Loucy (cell line): Measurements from ENCODE around the gene PIP5K1C.

ENCODE experiments used
- EZH2phosphoT487 ChIP-seq: fragments of 200-600 bp; IDR thresholded peaks from 2 replicates; pipeline ENCODE4 v1.6.1; 2018; ENCODE audit warnings: antibody characterized with exemption, mild to moderate bottlenecking, moderate library complexity, borderline replicate concordance
- TF ChIP-seq, protein P1 (sequence below): fragments of 200-600 bp; sonication (generic); conservative IDR thresholded peaks from 2 replicates; pipeline ENCODE4 v1.5.1; 2014; ENCODE audit warnings: mild to moderate bottlenecking, antibody characterized with exemption, low read length

GRCh38 chr19:3612901-3613741 lies 87.1 kb downstream of the PIP5K1C start:
- TF ChIP-seq, protein P1, sequence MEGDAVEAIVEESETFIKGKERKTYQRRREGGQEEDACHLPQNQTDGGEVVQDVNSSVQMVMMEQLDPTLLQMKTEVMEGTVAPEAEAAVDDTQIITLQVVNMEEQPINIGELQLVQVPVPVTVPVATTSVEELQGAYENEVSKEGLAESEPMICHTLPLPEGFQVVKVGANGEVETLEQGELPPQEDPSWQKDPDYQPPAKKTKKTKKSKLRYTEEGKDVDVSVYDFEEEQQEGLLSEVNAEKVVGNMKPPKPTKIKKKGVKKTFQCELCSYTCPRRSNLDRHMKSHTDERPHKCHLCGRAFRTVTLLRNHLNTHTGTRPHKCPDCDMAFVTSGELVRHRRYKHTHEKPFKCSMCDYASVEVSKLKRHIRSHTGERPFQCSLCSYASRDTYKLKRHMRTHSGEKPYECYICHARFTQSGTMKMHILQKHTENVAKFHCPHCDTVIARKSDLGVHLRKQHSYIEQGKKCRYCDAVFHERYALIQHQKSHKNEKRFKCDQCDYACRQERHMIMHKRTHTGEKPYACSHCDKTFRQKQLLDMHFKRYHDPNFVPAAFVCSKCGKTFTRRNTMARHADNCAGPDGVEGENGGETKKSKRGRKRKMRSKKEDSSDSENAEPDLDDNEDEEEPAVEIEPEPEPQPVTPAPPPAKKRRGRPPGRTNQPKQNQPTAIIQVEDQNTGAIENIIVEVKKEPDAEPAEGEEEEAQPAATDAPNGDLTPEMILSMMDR: no peak
- TF ChIP-seq EZH2phosphoT487: no peak
